GM21381 (cell line): ENCODE results near the gene AKTIP.
A peak's percentile ranks its signal among the peaks of the same experiment; 100 is the strongest.

Source experiments
- ATAC-seq: cut with Tn5 transposase; IDR thresholded peaks from one replicate; pipeline ENCODE4 v1.9.1; 2021; ENCODE audit warnings: mild to moderate bottlenecking, moderate library complexity; ENCODE audit not compliant: unreplicated experiment

AKTIP gene

DNA sequence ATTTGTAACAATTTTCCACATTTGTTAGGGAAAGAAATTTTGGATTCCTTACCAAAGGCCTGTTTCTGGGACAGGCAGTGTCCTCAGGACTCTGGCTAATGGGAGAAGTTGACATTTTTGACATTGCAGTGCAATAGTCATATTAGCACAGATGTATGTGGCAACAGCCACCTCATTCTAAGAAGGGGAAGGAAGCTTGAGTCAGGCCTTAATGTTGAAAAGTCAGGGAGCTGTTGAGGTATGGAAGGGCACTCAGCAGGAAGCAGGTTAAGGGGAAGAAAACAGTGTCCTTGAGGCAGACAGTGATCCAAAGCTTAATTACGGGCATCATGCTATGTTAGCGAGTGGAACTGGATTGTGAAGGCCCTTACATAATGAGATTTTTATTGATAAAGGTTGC lies 20.9 kb downstream of the AKTIP start:
- no peak for ATAC-seq

DNA sequence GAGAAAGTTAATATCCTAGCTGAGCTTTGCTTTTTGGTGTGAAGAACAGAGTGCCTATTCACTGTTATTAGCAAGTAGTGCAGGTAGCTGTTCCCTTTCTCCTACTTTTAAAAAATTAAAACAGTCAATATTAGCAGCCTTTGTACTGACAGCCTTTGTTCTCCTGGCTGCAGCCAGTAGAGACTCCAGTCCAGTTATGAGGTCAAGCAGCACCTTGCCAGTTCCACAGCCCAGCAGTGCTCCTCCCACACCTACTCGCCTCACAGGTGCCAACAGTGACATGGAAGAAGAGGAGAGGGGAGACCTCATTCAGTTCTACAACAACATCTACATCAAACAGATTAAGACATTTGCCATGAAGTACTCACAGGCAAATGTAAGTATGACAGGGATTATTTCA lies 22.6 kb downstream of the AKTIP start:
- ATAC-seq: no peak

DNA sequence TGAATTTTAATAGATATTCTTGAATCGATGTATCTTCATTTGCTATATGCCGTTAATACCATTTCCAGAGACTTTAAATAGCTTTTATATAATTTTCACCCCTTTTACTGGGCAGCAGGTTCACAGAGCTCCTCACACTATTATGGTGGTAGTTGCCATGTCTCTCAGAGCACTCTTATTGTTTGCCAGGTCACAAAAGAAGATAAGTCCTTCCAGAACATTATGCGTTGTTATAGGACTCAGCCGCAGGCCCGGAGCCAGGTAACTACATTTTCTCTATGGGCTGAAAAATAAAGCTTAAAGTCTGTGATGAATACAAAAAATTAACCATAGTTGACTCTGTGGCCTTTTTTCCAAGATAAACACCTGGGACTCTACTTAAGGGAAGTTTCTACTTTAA lies 24.0 kb downstream of the AKTIP start:
- ATAC-seq: no peak

DNA sequence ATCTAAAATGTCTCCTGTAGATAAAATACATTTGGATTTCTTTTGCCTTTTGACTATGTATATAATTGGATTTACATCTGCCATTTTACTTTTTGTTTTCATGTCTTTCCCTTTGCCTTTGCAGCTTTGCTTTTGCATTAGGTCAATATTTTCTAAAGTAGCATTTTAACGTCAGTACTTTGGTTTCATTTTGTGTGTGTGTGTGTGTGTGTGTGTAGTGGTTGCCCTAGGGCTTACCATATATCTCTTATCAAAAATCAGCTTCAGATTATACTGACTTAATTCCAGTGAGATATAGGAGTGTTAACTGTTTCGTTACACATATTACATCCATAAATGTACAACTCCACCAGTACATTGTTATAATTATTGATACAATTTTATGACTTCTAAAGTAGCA lies 26.1 kb downstream of the AKTIP start:
- ATAC-seq: no peak

DNA sequence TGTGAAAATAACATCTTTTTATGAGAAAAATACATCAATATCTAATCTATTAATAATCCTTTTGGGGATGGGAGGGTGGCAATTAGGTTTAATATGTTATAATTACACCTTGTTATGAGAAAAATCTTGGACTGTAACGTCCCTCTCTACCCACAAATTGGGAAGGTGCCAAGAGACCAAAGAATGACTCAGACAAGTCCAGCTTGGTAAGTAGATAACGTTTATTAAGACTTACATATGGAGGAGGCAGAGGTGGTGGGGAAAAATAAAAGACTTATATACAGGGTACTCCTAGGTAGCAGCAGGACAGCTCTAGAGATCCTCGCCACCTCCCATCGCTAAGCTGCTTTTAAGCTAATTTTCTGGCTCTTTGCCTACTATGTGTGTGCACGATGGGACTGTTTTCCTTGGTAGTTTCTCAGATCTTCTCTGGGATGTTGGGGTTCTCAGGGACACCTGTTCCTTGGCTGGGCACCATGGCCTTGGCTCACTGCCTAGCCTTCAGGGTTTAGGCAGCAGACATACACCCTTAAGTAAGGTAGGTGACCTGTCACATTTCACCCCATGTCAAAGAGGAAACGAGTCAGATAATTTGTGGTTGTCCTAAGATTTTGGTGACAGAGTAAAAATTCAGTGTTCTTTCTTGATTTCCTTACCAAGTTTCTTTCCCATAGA lies 37.3 kb downstream of the AKTIP start:
- no peak for ATAC-seq

DNA sequence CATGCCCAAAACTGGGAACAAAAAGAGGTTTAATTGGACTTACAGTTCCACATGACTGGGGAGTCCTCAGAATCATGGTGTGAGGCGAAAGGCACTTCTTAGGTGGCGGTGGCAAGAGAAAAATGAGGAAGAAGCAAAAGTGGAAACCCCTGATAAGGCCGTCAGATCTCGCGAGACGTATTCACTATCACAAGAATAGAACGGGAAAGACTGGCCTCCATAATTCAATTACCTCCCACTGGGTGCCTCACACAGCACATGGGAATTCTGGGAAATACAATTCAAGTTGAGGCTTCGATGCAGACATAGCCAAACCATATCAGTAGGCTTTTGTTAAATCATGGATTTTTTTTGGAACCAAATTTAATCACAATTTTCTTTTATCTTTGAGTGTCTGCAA lies 44.4 kb downstream of the AKTIP start:
- ATAC-seq: no peak

DNA sequence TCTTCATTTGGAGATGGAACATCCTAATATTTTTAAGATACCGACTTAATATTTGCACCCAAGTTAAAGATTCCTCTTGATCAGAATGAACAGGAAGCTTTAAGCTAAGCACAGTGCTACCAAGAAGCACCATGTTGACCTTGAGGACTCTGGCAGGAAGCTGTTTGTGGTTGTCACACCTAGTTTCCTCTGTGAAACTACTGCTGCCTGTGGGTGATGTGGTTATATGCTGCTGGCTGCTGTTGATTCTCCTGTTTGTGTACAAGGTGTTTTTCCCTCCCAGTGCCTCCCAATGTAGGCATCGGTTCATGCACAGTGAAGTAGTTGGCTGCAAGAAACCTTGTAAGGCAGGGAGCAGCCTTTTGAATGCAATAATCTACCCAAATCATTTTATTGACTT lies 45.3 kb downstream of the AKTIP start:
- ATAC-seq: peak; percentile 100

DNA sequence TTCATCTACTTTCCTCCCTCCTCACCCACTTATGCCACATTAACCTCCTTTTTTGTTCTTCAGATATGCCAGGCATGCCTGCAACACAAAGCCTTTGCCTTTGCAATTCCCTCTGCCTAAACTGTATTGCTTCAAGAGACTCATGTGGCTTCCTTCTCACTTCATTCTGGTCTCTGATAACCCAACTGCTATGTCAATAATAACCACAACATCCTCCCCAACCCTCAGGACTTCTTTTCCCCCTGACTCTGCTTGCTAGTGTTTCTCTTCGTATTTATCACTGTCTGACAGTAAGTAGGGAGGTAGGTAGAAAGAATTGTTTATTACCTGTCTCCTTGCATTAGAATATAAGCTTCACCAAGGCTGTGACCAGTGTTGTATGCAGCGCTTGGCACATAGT lies 46.4 kb downstream of the AKTIP start:
- ATAC-seq: no peak

DNA sequence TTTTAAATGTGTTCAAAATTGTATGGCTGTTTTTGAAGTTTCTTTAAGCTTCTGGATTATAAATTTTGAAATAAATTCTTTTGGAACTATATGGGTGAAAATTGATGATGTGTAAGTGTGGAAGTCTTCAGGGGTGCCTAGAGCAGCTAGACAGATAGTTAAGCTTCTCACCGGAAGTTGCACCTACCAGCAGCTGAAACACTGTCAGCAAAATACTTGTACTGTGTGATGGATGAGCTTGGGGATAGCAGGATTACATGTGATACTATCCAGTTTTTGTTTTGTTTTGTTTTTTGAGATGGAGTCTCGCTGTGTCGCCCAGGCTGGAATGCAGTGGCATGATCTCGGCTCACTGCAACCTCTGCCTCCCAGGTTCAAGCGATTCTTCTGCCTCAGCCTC lies 49.1 kb downstream of the AKTIP start:
- no peak for ATAC-seq

DNA sequence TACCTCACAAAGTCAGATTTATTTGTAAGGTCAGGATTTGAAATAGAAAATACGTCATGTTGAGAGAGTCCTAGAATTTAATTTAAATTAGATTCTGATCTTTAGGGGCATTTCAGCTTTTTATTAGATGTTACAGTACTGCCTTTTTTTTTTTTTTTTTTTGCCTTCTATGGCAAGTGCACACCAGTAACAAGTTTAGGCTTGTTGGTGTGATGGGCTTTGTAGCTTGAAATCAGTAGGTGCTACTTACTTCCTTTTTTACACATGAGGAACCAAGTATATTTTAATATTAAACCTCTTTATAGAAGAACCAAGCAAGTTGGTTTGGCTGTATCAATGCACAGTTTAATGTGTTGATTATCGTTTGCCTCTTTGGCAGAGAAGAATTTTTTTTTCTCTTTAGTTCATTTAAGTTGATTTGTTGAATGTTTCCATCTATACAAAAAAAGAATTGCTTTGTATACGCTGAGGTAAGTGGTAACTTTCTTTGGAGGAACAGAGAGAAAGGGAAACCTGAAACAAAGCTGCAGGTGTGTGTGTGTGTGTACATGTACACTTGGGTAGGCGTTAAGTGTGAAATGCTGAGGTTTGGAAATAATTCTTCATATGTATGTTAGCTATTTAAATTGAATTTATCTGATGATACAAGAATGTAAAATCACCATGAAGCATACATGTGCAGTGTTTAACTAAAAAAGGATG lies 53.0 kb downstream of the AKTIP start:
- no peak for ATAC-seq

DNA sequence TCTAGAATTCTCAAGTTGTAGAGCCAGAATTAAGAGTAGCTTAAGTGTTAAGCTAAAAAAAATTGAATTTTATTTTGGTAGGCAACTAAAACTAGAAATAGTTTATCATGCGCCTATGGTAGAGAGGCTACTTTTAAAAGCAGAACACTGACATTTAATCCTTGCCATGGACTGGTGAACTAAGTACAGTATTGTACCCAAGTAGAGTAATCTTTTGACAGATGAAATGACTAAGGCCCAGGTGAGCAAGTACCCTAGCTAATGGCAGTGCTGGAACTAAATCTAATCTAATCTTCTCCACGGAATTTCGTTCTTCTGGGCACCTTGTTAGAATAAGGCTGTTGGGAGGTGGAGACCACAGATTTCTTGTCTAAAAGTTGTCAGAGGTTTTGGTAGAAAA lies 56.9 kb downstream of the AKTIP start:
- no peak for ATAC-seq

DNA sequence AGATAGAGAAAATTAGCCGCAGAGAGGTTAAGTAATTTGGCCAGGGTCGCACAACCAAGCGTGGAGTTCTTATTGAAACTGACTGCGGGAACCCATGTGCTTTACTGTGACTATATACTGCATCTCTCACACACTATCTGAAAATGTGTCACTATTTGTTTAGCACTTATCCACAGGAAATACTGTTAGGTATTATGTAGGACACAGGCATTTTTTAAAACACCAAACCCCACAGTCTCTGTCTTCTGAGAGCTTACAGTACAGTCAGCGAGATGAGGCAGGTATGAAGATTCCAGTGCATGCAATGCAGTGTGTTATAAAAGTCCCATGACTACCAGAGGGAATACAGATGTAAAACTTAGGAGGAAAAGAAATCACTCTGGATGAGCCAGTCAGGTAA lies 57.5 kb downstream of the AKTIP start:
- ATAC-seq: no peak
